ENCODE results near the gene C1orf198. TPM values are rescaled to one million over a fixed set of nuclear protein-coding genes. Genes with fewer than 3 reads are reported as not detected.

Gene C1orf198
- polyA plus RNA-seq, 1 of the 3 experiments (the other 2 are of a cell fraction) = 12.3 TPM

DNA sequence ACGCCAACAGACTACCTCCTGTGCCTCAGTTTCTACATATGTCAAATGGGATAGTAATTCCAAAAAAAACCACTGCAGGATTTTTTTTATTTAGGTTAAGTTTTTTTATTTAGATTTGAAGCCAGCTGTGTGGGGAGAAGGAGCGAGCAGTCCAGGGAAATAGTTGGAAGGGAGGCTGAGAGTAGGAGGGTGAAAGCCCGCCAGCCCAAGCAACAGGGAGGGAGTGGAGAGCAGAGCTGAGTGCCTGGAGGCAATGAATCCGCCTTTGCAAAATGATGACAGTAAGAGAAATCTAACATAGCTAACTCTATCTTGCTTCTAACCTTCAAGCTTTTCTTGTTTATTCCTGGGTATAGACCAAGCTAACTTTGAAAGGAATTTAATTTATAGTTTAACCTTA lies 15.6 kb upstream of the C1orf198 start:
- WGBS (ENCODE audit: low lambda C conversion rate) = 60% methylated on average over 4 of the region's 4 CpGs
- no peaks in the 10 kb centered on the region for H3K79me2 ChIP-seq (ENCODE audit: insufficient read depth)

DNA sequence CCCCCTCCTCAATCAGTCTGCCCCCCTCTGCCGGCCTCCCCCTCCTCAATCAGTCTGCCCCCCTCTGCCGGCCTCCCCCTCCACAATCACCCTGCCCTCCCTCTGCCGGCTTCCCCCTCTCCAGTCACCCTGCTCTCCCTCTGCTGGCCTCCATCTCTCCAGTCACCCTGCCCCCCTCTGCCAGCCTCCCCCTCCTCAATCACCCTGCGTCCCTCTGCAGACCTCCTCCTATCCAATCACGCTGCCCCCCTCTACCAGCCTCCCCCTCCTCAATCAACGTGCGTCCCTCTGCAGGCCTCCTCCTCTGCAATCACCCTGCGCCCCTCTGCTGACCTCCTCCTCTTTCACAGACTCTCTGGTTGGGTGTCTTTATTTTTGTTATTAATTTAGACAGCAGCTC lies 11.5 kb upstream of the C1orf198 start:
- ChIA-PET POLR2A (no interaction called here), CTCF (interaction anchor here (0.7 to 1.5 kb wide), 2 partner anchors 14 to 37 kb away, joined by 3 read pairs; no protein-coding TSS in a partner anchor)
- peak; percentile 25 for DNase-seq
- H3K9me2 ChIP-seq = no peaks in the 10 kb centered on the region
- WGBS (ENCODE audit: low lambda C conversion rate) = 55% methylated on average over 8 of the region's 8 CpGs
- H3K9ac ChIP-seq = no peak overlapping the region
- H3K9me3 ChIP-seq = no peaks in the 10 kb centered on the region
- no peaks in the 10 kb centered on the region for H3K36me3 ChIP-seq (replicated peaks in 1 of 2; ENCODE audit: control insufficient read depth in 1 of 2, insufficient read depth in 2 of 2, low read length in 1 of 2)
- no peaks in the 10 kb centered on the region for H4K20me1 ChIP-seq (ENCODE audit: insufficient read depth)
- H3K4me1 ChIP-seq (ENCODE audit: control insufficient read depth in 1 of 2, insufficient read depth in 2 of 2, low read depth in 1 of 2, low read length in 1 of 2) = peaks cover 0 to 5% of the 10 kb centered on the region in 2 experiments; a peak in 2 of 4 replicates
- H3K4me3 ChIP-seq (ENCODE audit: low read depth in 2 of 2, low read length in 1 of 2) = no peak overlapping the region
- H2AFZ ChIP-seq (ENCODE audit: low read depth) = no peak overlapping the region
- no peak overlapping the region for H3K27ac ChIP-seq (ENCODE audit: low read depth in 2 of 2, low read length in 1 of 2)
- H3K27me3 ChIP-seq (ENCODE audit: insufficient read depth) = no peaks in the 10 kb centered on the region
- no peaks in the 10 kb centered on the region for H3F3A ChIP-seq (replicated peaks; ENCODE audit: insufficient read depth)
- TF ChIP-seq RXRA (IDR thresholded peaks at IDR 0.05; ENCODE audit: borderline replicate concordance, low read depth) (no peak), SMC3 (IDR thresholded peaks at IDR 0.05; ENCODE audit: low read depth, low read length) (no peak), MEF2A (IDR thresholded peaks at IDR 0.05; ENCODE audit: borderline replicate concordance, low read depth) (no peak), TCF12 (IDR thresholded peaks at IDR 0.05) (no peak), USF1 (IDR thresholded peaks at IDR 0.05; ENCODE audit: borderline replicate concordance, low read depth) (no peak), MXI1 (IDR thresholded peaks at IDR 0.05; ENCODE audit: low read depth, low read length) (no peak), RCOR1 (IDR thresholded peaks at IDR 0.05; ENCODE audit: low read length) (no peak), TEAD4 (IDR thresholded peaks at IDR 0.05; ENCODE audit: borderline replicate concordance, insufficient read depth) (no peak), NFIC (IDR thresholded peaks at IDR 0.05; ENCODE audit: borderline replicate concordance) (no peak), GABPA (IDR thresholded peaks at IDR 0.05; ENCODE audit: low read depth) (no peak)
- TF ChIP-seq, protein P1, sequence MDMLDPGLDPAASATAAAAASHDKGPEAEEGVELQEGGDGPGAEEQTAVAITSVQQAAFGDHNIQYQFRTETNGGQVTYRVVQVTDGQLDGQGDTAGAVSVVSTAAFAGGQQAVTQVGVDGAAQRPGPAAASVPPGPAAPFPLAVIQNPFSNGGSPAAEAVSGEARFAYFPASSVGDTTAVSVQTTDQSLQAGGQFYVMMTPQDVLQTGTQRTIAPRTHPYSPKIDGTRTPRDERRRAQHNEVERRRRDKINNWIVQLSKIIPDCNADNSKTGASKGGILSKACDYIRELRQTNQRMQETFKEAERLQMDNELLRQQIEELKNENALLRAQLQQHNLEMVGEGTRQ (IDR thresholded peaks at IDR 0.05; ENCODE audit: borderline replicate concordance, low read depth, low read length) = no peak
- TF ChIP-seq, protein P2, sequence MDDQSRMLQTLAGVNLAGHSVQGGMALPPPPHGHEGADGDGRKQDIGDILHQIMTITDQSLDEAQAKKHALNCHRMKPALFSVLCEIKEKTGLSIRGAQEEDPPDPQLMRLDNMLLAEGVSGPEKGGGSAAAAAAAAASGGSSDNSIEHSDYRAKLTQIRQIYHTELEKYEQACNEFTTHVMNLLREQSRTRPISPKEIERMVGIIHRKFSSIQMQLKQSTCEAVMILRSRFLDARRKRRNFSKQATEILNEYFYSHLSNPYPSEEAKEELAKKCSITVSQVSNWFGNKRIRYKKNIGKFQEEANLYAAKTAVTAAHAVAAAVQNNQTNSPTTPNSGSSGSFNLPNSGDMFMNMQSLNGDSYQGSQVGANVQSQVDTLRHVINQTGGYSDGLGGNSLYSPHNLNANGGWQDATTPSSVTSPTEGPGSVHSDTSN (IDR thresholded peaks at IDR 0.05) = no peak
- H3K79me2 ChIP-seq (ENCODE audit: insufficient read depth) = no peaks in the 10 kb centered on the region
- H3K4me2 ChIP-seq = no peak overlapping the region

More for the DNA sequence above, 15.6 kb upstream of the C1orf198 start:
- TF ChIP-seq TAF1 (IDR thresholded peaks at IDR 0.05; ENCODE audit: borderline replicate concordance, low read depth, low read length) = no peak
- TF ChIP-seq, protein P3, sequence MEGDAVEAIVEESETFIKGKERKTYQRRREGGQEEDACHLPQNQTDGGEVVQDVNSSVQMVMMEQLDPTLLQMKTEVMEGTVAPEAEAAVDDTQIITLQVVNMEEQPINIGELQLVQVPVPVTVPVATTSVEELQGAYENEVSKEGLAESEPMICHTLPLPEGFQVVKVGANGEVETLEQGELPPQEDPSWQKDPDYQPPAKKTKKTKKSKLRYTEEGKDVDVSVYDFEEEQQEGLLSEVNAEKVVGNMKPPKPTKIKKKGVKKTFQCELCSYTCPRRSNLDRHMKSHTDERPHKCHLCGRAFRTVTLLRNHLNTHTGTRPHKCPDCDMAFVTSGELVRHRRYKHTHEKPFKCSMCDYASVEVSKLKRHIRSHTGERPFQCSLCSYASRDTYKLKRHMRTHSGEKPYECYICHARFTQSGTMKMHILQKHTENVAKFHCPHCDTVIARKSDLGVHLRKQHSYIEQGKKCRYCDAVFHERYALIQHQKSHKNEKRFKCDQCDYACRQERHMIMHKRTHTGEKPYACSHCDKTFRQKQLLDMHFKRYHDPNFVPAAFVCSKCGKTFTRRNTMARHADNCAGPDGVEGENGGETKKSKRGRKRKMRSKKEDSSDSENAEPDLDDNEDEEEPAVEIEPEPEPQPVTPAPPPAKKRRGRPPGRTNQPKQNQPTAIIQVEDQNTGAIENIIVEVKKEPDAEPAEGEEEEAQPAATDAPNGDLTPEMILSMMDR (IDR thresholded peaks at IDR 0.05) = no peak
- TF ChIP-seq, protein P1 (IDR thresholded peaks at IDR 0.05; ENCODE audit: borderline replicate concordance, low read depth, low read length) = no peak
- TF ChIP-seq GATA2 (CRISPR knock-in tag; IDR thresholded peaks at IDR 0.05) = no peak
- TF ChIP-seq EZH2phosphoT487 (IDR thresholded peaks at IDR 0.05; ENCODE audit: borderline replicate concordance, low read depth) = no peak
- no peak for TF ChIP-seq RFX5 (IDR thresholded peaks at IDR 0.05; ENCODE audit: low read length)
- no peak for TF ChIP-seq RCOR1 (IDR thresholded peaks at IDR 0.05; ENCODE audit: low read length)
- TF ChIP-seq CHD2 (IDR thresholded peaks at IDR 0.05; ENCODE audit: low read length, partially characterized antibody) = no peak
- no peak for TF ChIP-seq SMC3 (IDR thresholded peaks at IDR 0.05; ENCODE audit: low read depth, low read length)
- TF ChIP-seq JUND (IDR thresholded peaks at IDR 0.05) = no peak
- Histone ChIP-seq H2AFZ (ENCODE audit: low read depth) (no peak overlapping the region), H3K36me3 (replicated peaks in 1 of 2; ENCODE audit: control insufficient read depth in 1 of 2, insufficient read depth in 2 of 2, low read length in 1 of 2) (no peaks in the 10 kb centered on the region), H3K9ac (no peak overlapping the region), H3F3A (replicated peaks; ENCODE audit: insufficient read depth) (no peaks in the 10 kb centered on the region), H3K4me2 (no peak overlapping the region), H4K20me1 (ENCODE audit: insufficient read depth) (no peaks in the 10 kb centered on the region), H3K27me3 (ENCODE audit: insufficient read depth) (no peaks in the 10 kb centered on the region), H3K4me1 (ENCODE audit: control insufficient read depth in 1 of 2, insufficient read depth in 2 of 2, low read depth in 1 of 2, low read length in 1 of 2) (no peaks in the 10 kb centered on the region), H3K4me3 (ENCODE audit: low read depth in 2 of 2, low read length in 1 of 2) (no peak overlapping the region), H3K9me3 (no peaks in the 10 kb centered on the region), H3K27ac (ENCODE audit: low read depth in 2 of 2, low read length in 1 of 2) (no peak overlapping the region), H3K9me2 (no peaks in the 10 kb centered on the region)
- CTCF ChIA-PET = no interaction called here
- DNase-seq = no peak
- POLR2A ChIA-PET = no interaction called here
